ENCODE results near the gene ATP2C1.

Gene ATP2C1

DNA sequence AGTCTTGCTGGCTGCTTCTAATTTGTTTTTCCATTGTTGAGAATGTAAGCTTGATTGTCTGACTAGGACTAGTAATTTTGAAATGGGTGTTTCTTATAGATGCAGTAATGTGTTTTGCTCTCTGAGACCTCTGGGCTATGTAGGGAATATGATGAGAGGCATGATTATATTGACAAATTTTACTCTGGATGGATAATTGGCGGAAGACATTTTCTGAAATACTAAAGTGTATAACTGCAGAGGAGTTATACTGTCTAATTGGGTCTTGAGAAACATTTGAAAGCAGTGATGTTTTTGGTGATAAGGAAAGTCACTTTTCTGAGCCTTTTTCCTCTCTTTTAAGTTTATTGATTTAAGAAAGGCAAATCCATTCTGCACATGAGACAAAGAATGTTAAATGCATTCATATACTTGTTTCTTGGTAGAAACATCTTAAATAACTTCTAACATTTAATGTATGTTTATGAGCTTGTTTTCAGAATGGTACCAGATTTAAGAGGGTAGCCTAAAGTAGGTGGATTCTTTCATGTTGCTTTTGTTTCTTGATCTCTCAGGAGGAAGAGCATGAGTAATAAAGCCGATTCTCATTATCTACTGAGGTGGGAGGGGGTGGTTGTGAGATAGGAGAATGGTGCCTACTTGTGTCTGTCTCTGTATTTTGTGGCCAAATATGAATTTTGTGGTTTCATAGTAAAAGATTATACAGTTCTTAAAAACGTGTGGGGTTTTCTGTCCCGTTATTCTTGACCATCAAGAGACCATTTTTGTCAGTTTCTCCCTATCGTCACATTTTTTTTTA lies 2.0 kb downstream of the ATP2C1 start:
- DNase-seq (ENCODE audit: low read depth): no peak

- DNase-seq (ENCODE audit: low read depth): no peak
Measured at GRCh38 chr3:130897316-130897715, 3.4 kb downstream of the ATP2C1 start.

DNA sequence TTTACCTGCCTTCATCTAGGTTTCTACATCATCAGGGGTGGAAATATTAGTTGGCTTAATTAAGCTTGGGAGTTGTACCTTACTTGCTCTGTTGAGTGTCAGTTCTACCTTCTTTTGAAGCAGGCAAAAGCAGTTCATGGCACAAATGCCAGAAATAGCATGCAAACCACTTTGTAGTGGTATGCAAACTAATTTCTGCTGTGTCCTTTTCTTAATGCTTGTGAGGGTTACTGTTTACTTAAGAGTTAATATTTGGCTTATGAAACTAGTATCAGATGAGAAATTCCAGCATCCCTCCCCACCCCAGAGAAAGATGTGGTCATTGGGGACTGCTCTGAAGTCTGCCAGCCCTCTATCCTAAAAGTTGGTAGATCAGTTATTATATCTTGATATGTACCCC lies 7.1 kb downstream of the ATP2C1 start:
- DNase-seq (ENCODE audit: low read depth): no peak

GRCh38 chr3:130901463-130902204 lies 7.8 kb downstream of the ATP2C1 start:
- no peak for DNase-seq (ENCODE audit: low read depth)

- no peak for DNase-seq (ENCODE audit: low read depth)
Measured at GRCh38 chr3:130903412-130903908, 9.6 kb downstream of the ATP2C1 start.

DNA sequence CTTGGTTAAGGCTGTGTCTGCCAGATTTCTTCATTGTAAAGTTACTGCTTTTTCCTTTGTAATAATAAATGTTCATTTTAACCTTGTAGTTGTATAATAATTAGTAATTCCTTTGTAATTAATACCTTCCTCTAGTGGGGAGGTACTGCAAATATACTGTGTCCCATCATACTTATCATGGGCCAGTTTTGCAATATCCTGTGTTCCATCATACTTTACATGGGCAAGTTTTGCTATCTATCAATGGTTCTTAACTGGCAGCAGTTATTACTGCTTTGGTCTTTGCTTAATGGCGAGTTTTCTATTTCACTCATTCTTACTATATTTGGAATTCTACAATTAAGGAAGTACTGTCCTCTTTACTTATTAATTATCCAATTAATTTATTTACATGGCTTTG lies 10.6 kb downstream of the ATP2C1 start:
- no peak for DNase-seq (ENCODE audit: low read depth)

- no peak for DNase-seq (ENCODE audit: low read depth)
Measured at GRCh38 chr3:130905551-130905950, 11.7 kb downstream of the ATP2C1 start.

- no peak for DNase-seq (ENCODE audit: low read depth)
Measured at GRCh38 chr3:130906374-130906995, 12.6 kb downstream of the ATP2C1 start.

DNA sequence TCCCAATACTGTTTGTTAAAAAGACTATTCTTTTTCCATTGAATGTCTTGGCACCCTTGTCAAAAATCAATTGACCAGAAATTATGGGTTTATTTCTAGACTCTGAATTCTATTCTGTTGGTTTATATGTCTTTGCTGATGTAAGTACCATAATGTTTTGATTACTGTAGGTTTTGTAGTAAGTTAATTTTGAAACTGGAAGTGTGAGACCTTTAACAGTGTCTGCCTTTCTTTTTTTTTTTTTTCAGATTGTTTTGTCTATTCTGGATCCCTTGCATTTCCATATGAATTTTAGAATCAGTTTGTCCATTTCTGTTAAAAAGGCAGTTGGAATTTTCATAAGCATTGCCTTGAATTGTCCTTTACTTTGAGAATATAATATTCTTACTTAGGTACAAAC lies 13.6 kb downstream of the ATP2C1 start:
- DNase-seq (ENCODE audit: low read depth): no peak

GRCh38 chr3:130907966-130908365 lies 14.1 kb downstream of the ATP2C1 start:
- DNase-seq (ENCODE audit: low read depth): no peak

GRCh38 chr3:130915567-130916292 lies 21.8 kb downstream of the ATP2C1 start:
- no peak for DNase-seq (ENCODE audit: low read depth)

- DNase-seq (ENCODE audit: low read depth): no peak
Measured at GRCh38 chr3:130916507-130917167, 22.8 kb downstream of the ATP2C1 start.

- no peak for DNase-seq (ENCODE audit: low read depth)
Measured at GRCh38 chr3:130918328-130918727, 24.4 kb downstream of the ATP2C1 start.

- DNase-seq (ENCODE audit: low read depth): peak; percentile 52
Measured at GRCh38 chr3:130925628-130926027, 31.7 kb downstream of the ATP2C1 start.

DNA sequence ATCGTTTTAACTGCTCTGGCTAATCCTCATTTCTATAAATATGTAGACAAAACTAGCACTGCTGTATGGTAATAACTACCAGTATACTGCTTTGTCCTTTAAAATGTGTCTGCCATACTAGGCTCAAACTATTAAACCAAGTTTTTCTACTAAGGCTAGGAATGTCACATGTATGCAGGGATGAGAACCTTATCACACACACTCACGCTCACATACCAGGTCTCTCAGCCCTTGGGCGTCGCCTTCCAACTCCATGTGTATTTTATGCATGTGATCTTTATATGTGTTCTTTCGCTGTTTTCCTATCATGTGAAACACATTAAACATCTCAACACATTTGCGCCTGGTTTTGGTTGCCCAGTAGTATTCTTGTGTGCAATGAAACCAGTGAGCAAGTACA lies 32.6 kb downstream of the ATP2C1 start:
- DNase-seq (ENCODE audit: low read depth): no peak

DNA sequence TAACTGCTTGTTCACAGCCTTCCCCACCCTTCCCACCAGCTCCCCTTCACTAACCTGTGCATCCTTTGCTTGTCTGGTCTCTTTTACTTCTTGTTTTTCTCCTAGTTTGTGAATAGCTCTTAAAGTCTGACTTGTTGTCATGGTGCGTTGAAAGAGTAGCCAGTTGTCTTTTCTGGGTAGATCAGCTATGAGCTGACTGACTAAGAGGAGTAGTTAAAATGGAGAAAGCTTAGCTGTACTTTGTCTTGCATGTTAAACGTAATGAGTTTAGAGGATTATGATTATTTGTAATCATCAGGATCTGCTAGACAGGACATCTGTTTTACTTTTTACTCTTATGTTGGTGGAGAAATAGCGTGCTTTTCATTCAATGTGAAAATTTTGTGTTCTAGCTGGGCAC lies 35.9 kb downstream of the ATP2C1 start:
- no peak for DNase-seq (ENCODE audit: low read depth)

DNA sequence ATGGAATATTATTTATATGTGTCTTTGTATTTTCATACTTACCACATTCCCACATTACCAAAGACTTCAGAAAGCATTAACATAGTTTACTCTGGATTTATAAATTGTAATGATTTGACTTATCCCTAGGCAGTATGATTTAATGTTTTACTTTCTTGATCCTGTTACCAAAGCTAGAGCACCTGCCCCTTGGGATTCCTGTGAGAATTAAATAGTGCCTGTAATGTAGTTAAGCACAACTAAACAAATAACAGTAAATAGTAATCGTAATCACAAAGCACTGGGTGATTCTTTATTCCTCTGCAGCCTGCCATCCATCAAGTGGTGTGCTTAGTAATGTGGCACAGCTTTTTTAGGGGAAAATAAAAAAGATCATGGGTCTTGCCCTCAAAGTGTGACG lies 39.1 kb downstream of the ATP2C1 start:
- DNase-seq (ENCODE audit: low read depth): no peak

DNA sequence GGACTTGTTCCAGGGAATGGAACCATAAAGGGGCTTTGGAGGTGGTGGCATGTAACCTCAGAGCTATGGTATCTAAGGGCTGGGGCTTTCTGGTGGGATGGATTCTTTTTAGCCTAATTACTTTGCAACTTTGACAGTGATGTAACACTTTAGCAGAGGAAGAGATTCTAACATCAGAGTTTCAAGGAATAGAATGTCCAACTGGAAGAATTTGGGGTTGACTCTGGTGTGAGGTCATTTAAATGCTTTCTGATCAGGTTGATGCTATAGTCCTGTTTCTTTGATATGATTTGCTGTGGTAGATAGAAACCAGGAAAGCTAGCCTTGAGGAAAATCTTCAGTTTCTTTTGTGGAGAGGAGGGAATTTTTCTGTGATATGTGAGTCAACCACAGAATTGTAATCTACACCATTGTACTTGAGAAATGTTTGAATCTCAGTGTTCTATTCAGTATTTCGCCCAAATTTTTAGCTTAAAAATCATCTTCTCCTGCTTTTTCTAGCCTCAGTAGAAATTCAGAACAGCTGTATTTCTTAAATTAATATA lies 40.0 kb downstream of the ATP2C1 start:
- DNase-seq (ENCODE audit: low read depth): no peak

DNA sequence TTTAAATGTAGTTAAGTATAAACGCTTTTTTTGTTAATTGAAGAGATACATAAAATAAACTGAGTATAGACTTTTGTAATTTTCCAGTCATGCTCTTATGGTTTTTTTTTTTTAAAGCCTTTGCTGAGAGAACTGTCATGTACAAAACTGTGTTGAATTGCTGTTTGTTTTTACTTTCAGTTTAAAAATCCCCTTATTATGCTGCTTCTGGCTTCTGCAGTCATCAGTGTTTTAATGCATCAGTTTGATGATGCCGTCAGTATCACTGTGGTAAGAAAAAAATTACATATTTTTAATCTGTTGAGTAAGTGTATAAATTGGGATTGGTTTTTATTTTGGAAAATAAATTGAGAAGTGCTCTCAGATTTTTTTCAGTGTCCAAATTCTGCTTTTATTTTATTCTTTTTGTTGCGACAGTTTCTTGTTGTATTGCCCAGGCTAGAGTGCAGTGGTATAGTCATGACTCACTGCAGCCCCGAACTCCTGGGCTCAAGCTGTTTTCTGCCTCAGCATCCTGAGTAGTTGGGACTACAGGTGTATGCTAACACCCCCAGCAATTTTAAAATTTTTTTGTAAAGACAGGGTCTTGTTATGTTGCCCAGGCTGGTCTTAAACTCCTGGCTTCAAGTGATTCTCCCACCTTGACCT lies 40.7 kb downstream of the ATP2C1 start:
- no peak for DNase-seq (ENCODE audit: low read depth)

GRCh38 chr3:130935761-130936492 lies 42.0 kb downstream of the ATP2C1 start:
- DNase-seq (ENCODE audit: low read depth): no peak

All from HS-27A (cell line).